ENCODE results near the gene LPP. TPM values are rescaled to one million over a fixed set of nuclear protein-coding genes. Genes with fewer than 3 reads are reported as not detected.
A peak's percentile ranks its signal among the peaks of the same experiment; 100 is the strongest.

LPP gene
- total RNA-seq, 1 donor = 77.4 TPM

DNA sequence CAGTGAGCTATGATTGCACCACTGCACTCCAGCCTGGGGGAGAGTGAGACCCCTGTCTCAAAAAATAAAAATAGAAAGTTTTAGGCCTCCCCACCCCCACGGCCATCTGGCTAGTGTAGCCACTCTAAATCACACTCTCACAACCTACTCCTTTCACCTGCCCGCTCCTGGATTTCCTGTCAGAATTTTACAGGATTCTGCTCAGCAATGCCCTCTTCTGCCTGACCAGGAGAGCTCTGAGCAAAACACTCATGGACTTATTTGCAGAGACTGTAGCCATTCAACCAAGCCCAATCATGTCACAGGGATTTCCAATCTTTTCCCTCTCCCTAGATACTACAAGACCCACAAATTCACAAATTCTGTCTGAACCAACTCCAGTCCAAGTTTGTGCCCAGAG, 775.2 kb downstream of the LPP start:
- DNase-seq (ENCODE audit: insufficient read length, low spot score, missing footprints) = no peak
- no peaks in the 10 kb centered on the region for H3K36me3 ChIP-seq (ENCODE audit: insufficient read depth, low read length)
- no peaks in the 10 kb centered on the region for H3K9me3 ChIP-seq (ENCODE audit: low read depth, low read length)
- peaks cover 16% of the 10 kb centered on the region for H3K4me1 ChIP-seq (ENCODE audit: insufficient read depth, low read length)
- no peaks in the 10 kb centered on the region for H3K27me3 ChIP-seq (ENCODE audit: insufficient read depth, low read length)
- H2AFZ ChIP-seq (ENCODE audit: low read length) = no peak overlapping the region
- H4K20me1 ChIP-seq (ENCODE audit: insufficient read depth, low read length) = no peaks in the 10 kb centered on the region
- no peak overlapping the region for H3K4me3 ChIP-seq (ENCODE audit: insufficient read depth, low read length)
- H3K79me2 ChIP-seq (ENCODE audit: insufficient read depth, low read length) = no peaks in the 10 kb centered on the region
- TF ChIP-seq, protein P1, sequence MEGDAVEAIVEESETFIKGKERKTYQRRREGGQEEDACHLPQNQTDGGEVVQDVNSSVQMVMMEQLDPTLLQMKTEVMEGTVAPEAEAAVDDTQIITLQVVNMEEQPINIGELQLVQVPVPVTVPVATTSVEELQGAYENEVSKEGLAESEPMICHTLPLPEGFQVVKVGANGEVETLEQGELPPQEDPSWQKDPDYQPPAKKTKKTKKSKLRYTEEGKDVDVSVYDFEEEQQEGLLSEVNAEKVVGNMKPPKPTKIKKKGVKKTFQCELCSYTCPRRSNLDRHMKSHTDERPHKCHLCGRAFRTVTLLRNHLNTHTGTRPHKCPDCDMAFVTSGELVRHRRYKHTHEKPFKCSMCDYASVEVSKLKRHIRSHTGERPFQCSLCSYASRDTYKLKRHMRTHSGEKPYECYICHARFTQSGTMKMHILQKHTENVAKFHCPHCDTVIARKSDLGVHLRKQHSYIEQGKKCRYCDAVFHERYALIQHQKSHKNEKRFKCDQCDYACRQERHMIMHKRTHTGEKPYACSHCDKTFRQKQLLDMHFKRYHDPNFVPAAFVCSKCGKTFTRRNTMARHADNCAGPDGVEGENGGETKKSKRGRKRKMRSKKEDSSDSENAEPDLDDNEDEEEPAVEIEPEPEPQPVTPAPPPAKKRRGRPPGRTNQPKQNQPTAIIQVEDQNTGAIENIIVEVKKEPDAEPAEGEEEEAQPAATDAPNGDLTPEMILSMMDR (IDR thresholded peaks at IDR 0.05; ENCODE audit: extremely low read depth, low read depth, low read length) = no peak
- H3K4me2 ChIP-seq (ENCODE audit: insufficient read depth, low read length) = no peak overlapping the region
- no peak overlapping the region for H3K27ac ChIP-seq (ENCODE audit: low read depth, low read length)

DNA sequence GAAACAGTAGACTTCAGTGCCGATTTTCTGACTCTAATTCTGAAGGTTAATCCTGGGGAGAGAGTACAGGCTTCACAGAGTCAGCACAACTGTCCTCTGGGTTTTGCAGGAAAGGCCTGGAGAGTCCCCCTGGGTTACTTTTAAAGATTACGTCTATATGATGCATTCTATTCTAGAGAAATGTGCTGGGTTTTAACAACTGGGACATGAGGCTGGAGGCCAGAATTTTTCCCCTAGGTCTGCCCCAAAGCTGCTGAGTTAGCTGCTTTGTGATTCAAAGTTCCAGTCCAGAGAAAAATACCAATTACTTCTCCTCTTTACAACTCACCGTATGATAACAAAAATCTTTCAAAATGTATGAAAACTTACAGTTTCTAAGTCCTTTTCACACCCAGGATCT, 777.1 kb downstream of the LPP start:
- no peak overlapping the region for H2AFZ ChIP-seq (ENCODE audit: low read length)
- H4K20me1 ChIP-seq (ENCODE audit: insufficient read depth, low read length) = no peaks in the 10 kb centered on the region
- H3K9me3 ChIP-seq (ENCODE audit: low read depth, low read length) = no peaks in the 10 kb centered on the region
- no peak overlapping the region for H3K4me2 ChIP-seq (ENCODE audit: insufficient read depth, low read length)
- DNase-seq (ENCODE audit: insufficient read length, low spot score, missing footprints) = peak; percentile 49
- H3K27ac ChIP-seq (ENCODE audit: low read depth, low read length) = no peak overlapping the region
- no peaks in the 10 kb centered on the region for H3K36me3 ChIP-seq (ENCODE audit: insufficient read depth, low read length)
- no peaks in the 10 kb centered on the region for H3K79me2 ChIP-seq (ENCODE audit: insufficient read depth, low read length)
- TF ChIP-seq, protein P1 (IDR thresholded peaks at IDR 0.05; ENCODE audit: extremely low read depth, low read depth, low read length) = no peak
- no peak overlapping the region for H3K4me3 ChIP-seq (ENCODE audit: insufficient read depth, low read length)
- peaks cover 16% of the 10 kb centered on the region for H3K4me1 ChIP-seq (ENCODE audit: insufficient read depth, low read length)
- no peaks in the 10 kb centered on the region for H3K27me3 ChIP-seq (ENCODE audit: insufficient read depth, low read length)

DNA sequence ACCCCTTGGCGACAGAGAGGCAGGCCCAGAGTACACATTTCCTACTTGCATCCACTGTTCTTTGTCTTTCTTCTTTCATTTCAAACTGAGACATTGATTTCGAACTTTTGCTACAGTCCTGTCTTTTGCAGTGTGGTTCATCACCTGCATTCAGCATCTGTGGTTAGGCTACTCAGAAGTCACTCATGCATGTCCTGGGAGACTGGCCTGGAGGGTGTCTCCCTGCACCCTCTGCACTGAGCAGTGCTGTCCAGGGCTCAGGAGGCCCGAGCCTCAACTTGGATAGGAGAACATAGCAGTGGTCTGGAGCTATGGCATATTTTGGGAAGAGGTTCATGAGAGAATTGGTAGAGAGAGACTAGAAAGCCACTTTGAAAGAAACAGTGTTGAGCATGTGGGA, 777.6 kb downstream of the LPP start:
- peaks cover 15% of the 10 kb centered on the region for H3K4me1 ChIP-seq (ENCODE audit: insufficient read depth, low read length)
- H3K27ac ChIP-seq (ENCODE audit: low read depth, low read length) = no peak overlapping the region
- H3K9me3 ChIP-seq (ENCODE audit: low read depth, low read length) = no peaks in the 10 kb centered on the region
- no peak for DNase-seq (ENCODE audit: insufficient read length, low spot score, missing footprints)
- H4K20me1 ChIP-seq (ENCODE audit: insufficient read depth, low read length) = no peaks in the 10 kb centered on the region
- H3K4me2 ChIP-seq (ENCODE audit: insufficient read depth, low read length) = no peak overlapping the region
- no peaks in the 10 kb centered on the region for H3K36me3 ChIP-seq (ENCODE audit: insufficient read depth, low read length)
- H3K27me3 ChIP-seq (ENCODE audit: insufficient read depth, low read length) = no peaks in the 10 kb centered on the region
- H2AFZ ChIP-seq (ENCODE audit: low read length) = no peak overlapping the region
- H3K79me2 ChIP-seq (ENCODE audit: insufficient read depth, low read length) = no peaks in the 10 kb centered on the region
- TF ChIP-seq, protein P1 (IDR thresholded peaks at IDR 0.05; ENCODE audit: extremely low read depth, low read depth, low read length) = no peak
- H3K4me3 ChIP-seq (ENCODE audit: insufficient read depth, low read length) = no peak overlapping the region

DNA sequence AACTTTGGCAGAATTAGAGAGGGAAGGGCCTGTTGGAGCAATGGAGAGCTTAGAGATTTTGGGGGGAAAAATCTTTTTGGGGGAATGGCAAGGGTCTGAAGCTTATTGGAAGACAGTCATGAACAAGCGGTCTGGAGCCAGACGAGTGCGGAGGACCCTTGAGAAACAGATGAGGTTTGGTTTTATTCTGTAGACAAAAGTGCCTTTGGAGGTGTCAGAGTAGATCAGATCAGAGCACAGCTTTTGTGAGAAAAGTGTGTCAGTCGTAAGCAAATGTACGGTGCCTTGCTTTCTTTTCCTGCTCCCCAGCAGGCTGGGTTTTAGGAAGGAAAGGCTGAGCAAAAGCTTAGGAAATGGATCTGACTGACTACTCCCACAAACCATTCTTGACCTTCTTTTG, 781.0 kb downstream of the LPP start:
- no peaks in the 10 kb centered on the region for H3K9me3 ChIP-seq (ENCODE audit: low read depth, low read length)
- no peak overlapping the region for H3K4me2 ChIP-seq (ENCODE audit: insufficient read depth, low read length)
- no peak overlapping the region for H3K4me3 ChIP-seq (ENCODE audit: insufficient read depth, low read length)
- no peaks in the 10 kb centered on the region for H3K4me1 ChIP-seq (ENCODE audit: insufficient read depth, low read length)
- TF ChIP-seq, protein P1 (IDR thresholded peaks at IDR 0.05; ENCODE audit: extremely low read depth, low read depth, low read length) = no peak
- no peaks in the 10 kb centered on the region for H3K36me3 ChIP-seq (ENCODE audit: insufficient read depth, low read length)
- no peak for DNase-seq (ENCODE audit: insufficient read length, low spot score, missing footprints)
- H3K79me2 ChIP-seq (ENCODE audit: insufficient read depth, low read length) = no peaks in the 10 kb centered on the region
- H4K20me1 ChIP-seq (ENCODE audit: insufficient read depth, low read length) = no peaks in the 10 kb centered on the region
- H3K27ac ChIP-seq (ENCODE audit: low read depth, low read length) = no peak overlapping the region
- H3K27me3 ChIP-seq (ENCODE audit: insufficient read depth, low read length) = no peaks in the 10 kb centered on the region
- H2AFZ ChIP-seq (ENCODE audit: low read length) = no peak overlapping the region
